ENCODE results near the gene PCID2.
"Not testable (repeated sequence)": the region's sequence is repeated elsewhere in the genome, so short reads cannot be mapped to it uniquely, and the experiment has no call there.

The PCID2 gene

GRCh38 chr13:113162783-113163685, 45.4 kb downstream of the PCID2 start:
- DNase-seq: no peak

GRCh38 chr13:113161975-113162374, 46.5 kb downstream of the PCID2 start:
- not testable (repeated sequence) for DNase-seq

DNA sequence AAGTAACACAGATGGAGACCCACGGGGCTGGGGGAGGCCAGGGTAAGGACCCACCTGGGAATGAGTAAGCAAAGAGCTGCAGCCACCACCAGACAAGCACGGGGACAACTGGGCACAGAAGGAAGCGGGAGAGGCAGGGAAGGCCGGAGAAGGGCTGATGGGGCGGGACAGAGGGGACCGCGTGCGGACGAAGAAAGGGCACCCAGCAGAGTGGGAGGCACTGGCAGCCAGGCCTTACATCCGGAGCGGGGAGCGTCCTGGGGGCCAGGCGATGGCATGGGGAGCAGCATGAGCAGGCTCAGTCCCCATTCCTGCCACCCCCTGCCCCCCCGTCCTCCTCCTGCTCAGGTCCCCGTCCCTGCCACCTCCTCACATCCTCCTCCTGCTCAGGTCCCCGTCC, 47.0 kb downstream of the PCID2 start:
- DNase-seq: no peak

GRCh38 chr13:113160983-113161382, 47.5 kb downstream of the PCID2 start:
- no peak for DNase-seq

DNA sequence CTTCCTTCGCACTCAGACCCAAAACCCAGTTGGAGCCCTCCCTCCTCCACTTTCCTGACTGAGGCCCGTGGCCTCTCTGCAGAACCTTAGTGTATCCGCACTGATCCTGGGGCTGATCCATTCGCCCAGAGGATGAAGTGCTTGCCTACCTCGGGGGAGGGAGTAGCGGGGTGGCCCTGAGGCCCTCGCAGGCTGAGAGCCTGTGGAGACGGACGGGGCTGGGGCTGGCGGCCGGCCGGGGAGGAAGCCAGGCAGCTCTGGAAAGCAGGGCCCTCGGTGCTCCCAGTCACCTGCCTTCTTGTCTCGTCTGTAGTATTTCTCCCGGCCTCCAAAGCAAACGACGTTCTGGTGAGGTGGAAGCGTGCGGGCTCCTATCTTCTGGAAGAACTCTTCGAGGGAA, 48.8 kb downstream of the PCID2 start:
- no peak for DNase-seq

- DNase-seq: no peak
Observed at GRCh38 chr13:113158946-113159345, 49.5 kb downstream of the PCID2 start.

DNA sequence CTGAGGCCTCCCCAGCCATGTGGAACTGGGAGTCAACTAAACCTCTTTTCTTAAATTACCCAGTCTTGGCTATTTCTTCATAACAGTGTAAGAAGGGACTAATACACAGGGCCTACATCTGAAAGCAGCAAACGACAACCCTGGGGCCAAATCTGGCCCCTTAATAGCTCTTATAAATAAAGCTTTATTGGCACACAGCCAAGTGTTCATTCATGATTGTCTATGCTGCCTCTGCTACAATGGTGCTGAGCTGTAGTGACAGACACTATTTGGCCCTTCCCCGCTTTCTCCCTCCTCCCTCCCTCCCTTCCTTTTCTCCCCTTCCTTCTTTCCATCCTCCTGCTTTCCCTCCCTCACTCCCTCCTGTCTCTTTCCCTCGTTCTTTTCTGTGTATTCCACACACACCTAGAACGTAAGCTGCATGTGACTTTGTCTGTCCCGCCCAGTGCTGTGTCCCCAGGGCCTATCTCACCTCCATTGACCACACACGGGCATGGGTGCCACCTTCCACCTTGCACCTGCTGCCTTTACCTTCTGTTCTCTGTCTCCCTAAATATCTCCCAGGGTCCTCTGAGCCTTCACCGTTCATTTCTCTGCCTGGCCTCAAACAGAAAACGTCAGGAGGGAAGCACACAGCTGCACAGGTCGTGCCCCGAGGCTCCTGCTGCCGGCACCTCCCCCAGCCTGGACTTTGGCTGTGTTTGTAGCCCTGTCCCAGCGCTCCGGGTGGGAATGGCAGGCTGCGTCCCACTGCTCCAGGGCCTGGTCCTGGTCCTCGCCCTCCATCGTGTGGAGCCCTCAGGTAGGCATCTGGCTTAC, 50.3 kb downstream of the PCID2 start, which contains the start of gene PROZ:
PROZ (plus strand) TSS at position 720 of the 819 bp plus-strand sequence; CDS start at position 733, 13 bp downstream.
- DNase-seq: no peak

DNA sequence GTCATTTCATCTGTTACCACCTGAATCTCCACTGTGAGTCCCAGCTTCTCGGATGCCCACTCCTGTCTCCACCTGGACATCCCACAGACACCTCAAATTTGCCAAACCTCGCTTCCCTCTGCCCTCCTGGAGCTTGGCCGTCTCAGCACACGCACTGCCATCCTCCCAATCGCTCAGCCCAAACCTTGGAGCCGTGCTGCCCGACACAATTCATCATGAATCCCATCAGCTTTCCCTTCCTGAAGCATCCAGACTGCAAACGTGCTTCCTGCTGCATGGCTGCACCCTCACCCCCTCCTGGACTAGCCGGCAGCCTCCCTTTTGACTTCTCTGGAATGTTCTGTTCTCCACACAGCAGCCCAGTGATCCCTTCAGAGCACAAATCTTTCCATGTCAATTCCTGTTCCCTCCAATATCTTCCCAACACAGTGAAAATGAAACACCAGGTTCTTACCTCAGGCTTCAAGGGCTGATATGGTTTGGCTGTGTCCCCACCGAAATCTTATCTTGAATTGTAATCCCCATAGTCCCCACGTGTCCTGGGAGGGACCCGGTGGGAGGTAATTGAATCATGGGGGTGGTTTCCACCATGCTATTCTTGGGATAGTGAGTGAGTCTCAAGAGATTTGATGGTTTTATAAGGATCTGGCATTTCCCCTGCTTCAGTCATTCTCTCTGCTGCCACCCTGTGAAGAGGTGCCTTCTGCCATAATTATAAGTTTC, 51.1 kb downstream of the PCID2 start:
- no peak for DNase-seq

DNA sequence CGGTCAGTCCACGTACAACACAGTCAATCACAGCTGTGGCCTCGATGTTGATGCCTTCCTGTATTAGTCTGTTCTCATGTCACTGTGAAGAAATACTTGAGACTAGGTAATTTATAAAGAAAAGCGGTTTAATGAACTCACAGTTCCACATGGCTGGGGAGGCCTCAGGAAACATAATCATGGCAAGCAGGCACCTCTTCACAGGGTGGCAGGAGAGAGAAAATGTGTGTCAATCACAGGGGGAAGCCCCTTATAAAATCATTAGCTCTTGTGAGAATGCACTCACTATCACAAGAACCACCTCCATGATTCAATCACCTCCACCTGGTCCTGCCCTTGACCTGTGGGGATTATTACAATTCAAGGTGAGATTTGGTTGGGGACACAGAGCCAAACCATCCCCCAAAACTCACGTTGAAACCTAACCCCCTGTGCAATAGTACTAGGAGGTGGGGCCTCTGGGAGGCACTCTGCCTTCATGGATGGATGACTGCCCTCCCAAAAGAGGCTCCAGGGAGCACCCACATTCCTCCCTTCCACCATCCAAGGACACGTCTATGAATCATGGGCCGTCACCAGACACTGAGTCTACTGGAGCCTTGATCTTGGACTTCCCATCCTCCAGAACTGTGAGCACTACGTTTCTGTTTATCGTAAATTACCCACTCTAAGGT, 52.4 kb downstream of the PCID2 start:
- DNase-seq: no peak

DNA sequence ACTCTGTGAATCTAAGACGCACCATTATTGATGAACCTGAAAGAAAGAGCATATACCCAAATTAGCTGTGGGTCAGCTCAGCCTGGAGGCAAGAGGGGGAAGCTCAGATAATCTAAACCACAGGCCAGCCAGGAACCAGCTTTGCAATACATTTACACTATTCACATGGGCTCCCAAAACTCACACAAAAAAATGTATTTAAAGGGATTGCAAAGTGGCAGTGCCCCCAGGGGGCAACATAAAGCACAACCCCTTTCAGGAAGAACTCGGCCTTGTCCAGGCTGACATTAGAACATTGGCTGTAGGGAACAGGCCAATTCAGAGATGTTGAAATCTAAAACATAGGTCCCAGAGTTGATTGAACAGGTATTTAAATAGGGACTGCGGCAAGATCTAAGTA, 53.3 kb downstream of the PCID2 start:
- no peak for DNase-seq

DNA sequence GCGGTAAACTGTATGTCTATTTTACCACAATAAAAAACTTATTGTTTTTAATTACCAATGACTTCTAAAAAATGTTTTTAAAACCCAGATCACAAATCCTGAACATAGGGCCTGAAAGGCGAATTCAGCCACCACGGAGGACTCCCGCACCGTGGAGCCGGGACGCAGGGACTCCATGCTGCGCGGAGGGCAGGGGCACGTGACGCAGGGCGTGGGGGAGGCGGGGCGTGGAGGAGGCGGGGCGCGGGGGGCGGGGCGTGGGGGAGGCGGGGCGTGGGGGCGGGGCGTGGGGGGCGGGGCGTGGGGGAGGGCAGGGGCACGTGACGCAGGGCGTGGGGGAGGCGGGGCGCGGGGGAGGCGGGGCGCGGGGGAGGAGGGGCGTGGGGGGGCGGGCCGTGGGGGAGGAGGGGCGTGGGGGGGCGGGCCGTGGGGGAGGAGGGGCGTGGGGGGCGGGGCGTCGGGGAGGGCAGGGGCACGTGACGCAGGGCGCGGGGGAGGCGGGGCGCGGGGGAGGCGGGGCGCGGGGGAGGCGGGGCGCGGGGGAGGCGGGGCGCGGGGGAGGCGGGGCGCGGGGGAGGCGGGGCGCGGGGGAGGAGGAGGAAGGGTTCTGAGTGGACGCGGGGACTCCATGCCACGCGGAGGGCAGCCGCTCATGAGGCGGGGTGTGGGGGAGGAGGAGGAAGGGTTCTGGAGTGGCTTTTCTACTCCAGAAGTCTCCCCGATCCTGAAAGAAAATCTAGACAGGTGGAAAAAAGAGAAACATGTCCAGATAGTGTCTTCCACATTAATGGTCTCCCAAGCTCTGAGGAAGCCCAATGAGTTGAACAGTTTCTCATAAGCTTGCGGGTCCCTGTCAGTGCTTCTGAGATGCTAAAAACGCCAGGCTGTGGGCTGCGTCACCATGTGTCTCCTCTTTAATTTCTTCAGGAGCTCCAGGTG, 54.4 kb downstream of the PCID2 start:
- DNase-seq: peak; percentile 82

DNA sequence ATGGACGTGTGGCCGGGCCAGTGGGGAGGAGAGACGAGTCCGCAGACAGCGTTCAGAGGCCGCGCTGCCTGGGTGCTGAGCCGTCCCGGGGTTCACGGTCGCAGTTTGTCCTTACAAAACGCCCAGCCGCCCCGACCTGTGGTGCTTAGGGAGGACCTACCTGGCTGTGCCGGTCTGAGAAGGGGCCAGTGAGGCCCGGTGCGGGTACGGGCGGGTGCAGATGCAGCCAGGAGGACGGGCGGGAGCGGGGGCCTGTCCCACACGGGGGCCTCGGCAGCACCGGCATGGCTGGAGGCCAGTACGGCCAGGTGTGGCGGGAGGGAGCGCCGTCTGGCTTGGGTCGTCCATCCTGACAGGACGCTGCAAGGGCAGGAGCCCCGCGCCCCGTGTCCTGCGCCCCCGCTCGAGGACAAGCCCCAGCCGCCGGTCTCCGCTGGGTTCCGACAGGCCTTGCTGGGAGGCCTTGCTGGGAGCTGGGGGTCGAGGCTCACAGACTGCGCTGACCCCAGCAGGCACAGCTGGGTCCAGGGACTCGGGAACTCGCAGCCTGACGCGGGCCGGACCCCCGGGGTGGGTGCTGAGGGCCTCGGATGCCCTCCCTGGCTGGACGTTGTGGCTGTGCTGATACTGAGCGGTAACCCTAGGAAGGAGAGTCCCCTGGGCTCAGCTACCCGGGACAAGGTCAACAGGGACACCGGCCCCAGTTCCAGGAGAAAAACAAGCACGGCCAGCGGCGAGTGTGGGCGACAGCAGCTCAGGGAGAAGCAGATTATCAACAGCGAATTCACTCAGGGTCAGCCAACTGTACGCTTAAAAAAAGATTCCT, 55.3 kb downstream of the PCID2 start:
- DNase-seq: peak; percentile 58

- DNase-seq: no peak
Observed at GRCh38 chr13:113152691-113152983, 55.8 kb downstream of the PCID2 start.

GRCh38 chr13:113151745-113152690, 56.5 kb downstream of the PCID2 start:
- DNase-seq: peak; percentile 63

GRCh38 chr13:113150550-113151365, 57.7 kb downstream of the PCID2 start:
- no peak for DNase-seq

DNA sequence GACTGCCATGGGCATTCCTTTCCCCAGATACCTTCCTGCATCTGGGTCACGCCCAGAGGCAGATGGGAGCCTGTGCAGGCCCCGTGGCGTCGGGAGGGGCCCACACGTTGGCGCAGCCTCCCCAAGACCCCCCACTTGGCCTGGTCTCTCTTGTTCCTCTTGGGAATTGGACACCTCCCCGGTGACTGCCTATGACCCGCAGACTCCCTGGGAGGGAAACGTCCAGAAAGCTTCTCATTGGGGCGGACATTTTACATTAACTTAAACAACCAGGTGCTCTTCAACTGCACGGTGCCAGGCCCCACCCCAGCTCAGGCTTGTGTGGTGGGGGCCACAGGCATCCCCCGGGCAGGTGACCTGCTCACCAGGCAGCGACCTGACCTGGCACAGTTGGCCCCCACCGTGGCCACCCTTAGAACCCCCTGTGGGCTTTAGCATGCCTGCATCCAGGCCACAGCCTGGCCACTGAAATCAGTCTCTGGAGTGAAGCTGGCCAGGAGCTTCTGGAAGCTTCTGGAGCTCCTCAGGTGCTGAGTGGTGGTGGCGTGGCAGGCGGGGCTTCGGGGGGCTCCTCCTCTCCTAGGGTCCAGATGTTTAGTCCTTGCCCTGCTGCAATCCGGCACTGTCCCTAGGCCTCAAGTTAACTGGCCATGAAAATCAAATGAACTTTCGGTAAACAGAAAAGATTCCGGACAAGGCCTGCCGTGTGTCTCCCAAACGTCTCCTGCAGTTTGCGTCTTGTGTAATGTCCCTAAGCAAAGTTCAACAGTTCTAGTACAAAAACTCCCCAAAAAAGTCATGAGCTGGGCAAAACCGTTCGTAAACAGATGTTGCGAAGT, 58.5 kb downstream of the PCID2 start:
- DNase-seq: no peak

DNA sequence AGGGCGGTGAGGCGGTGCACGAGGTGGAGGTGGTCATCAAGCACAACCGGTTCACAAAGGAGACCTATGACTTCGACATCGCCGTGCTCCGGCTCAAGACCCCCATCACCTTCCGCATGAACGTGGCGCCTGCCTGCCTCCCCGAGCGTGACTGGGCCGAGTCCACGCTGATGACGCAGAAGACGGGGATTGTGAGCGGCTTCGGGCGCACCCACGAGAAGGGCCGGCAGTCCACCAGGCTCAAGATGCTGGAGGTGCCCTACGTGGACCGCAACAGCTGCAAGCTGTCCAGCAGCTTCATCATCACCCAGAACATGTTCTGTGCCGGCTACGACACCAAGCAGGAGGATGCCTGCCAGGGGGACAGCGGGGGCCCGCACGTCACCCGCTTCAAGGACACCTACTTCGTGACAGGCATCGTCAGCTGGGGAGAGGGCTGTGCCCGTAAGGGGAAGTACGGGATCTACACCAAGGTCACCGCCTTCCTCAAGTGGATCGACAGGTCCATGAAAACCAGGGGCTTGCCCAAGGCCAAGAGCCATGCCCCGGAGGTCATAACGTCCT, 59.4 kb downstream of the PCID2 start:
- DNase-seq: no peak

Measured in left hindlimb (tissue), 1 donor.